Endothelial cell of umbilical vein (primary cell): ENCODE data around the gene INO80C. TPM values are rescaled to one million over a fixed set of nuclear protein-coding genes. Genes with fewer than 3 reads are reported as not detected.

Source experiments
- BruUV-seq: library from RNA; stranded (reverse); fragments of 400-500 nt; replicated peaks from 2 replicates; lab custom pipeline; 2021; lab: Mats Ljungman, UMichigan
- CTCF ChIA-PET: fragments of 300-600, 350-600 bp; sonication (Branson Sonifier 250); formaldehyde crosslinking; loops from one replicate; lab custom pipeline; 2021; ENCODE audit warnings: antibody characterized with exemption, inconsistent platforms; lab: Charles Lee
- POLR2A ChIA-PET: fragments of 300-600, 350-600 bp; sonication (Branson Sonifier 250); formaldehyde crosslinking; loops from one replicate; lab custom pipeline; 2021; ENCODE audit warnings: antibody characterized with exemption, inconsistent platforms; lab: Charles Lee
- DNase-seq: peaks from one replicate; pipeline ENCODE4 v3.0.0-alpha.2; 2011; ENCODE audit warnings: low read depth, low spot score
- FAIRE-seq: peaks from 2 replicates; lab custom pipeline; 2011; peaks lifted over from hg19 to GRCh38; lab: Jason Lieb, UNC
- H2AFZ ChIP-seq: 2 replicates; pipeline ENCODE4 v1.6.0; 2012; ENCODE audit warnings: low read depth, low read length, control low read depth, inconsistent platforms
- H3K27ac ChIP-seq: 2 replicates; pipeline ENCODE4 v1.5.1; 2011; ENCODE audit warnings: low read depth, mild to moderate bottlenecking, control low read depth, low read length, moderate library complexity; ENCODE audit not compliant: insufficient read depth
- H3K27me3 ChIP-seq, 2 experiments: 2 replicates each; pipeline versions ENCODE4 v1.6.0 to v1.6.1; 2011; ENCODE audit warnings: low read length in 2 of 2, mixed read lengths in 1 of 2; ENCODE audit not compliant: control insufficient read depth in 2 of 2, insufficient read depth in 2 of 2
- H3K36me3 ChIP-seq, 2 experiments: 2 replicates in 1 of 2; 3 replicates in 1 of 2; pipeline ENCODE4 v1.5.1; 2011; ENCODE audit warnings: low read length in 2 of 2, mild to moderate bottlenecking in 1 of 2, moderate library complexity in 1 of 2; ENCODE audit not compliant: control insufficient read depth in 2 of 2, insufficient read depth in 2 of 2; ENCODE audit errors: extremely low read depth in 1 of 2
- H3K4me1 ChIP-seq: 3 replicates; pipeline ENCODE4 v1.5.1; 2011; ENCODE audit warnings: mild to moderate bottlenecking, low read length; ENCODE audit not compliant: control insufficient read depth, insufficient read depth; ENCODE audit errors: extremely low read depth
- H3K4me2 ChIP-seq: 2 replicates; pipeline ENCODE4 v1.6.1; 2011; ENCODE audit warnings: low read length, control low read depth, mixed read lengths; ENCODE audit not compliant: insufficient read depth
- H3K4me3 ChIP-seq, 3 experiments: fragments of 200-600 bp in 1 of 3; sonication (generic), shearing (Covaris generic) in 1 of 3; replicated peaks in 1 of 3; 2 replicates each; pipeline ENCODE4 v1.5.1; 2011 to 2016; ENCODE audit warnings: control low read depth in 3 of 3, low read length in 3 of 3, mild to moderate bottlenecking in 2 of 3, inconsistent platforms in 1 of 3, low read depth in 1 of 3, moderate library complexity in 1 of 3; ENCODE audit not compliant: insufficient read depth in 1 of 3
- H3K79me2 ChIP-seq: 2 replicates; pipeline ENCODE4 v1.6.0; 2012; ENCODE audit warnings: low read length, inconsistent platforms; ENCODE audit not compliant: control insufficient read depth, insufficient read depth
- H3K9ac ChIP-seq: replicated peaks from 2 replicates; pipeline ENCODE3; 2011; ENCODE audit warnings: low read length, control low read depth; ENCODE audit not compliant: insufficient read depth; ENCODE audit errors: extremely low read depth
- H3K9me1 ChIP-seq: replicated peaks from 3 replicates; pipeline ENCODE4 v1.6.0; 2011; ENCODE audit warnings: mild to moderate bottlenecking, low read length; ENCODE audit not compliant: control insufficient read depth, insufficient read depth; ENCODE audit errors: extremely low read depth
- H3K9me3 ChIP-seq: replicated peaks from 2 replicates; pipeline ENCODE4 v1.5.1; 2012; ENCODE audit warnings: low read length, inconsistent platforms; ENCODE audit not compliant: control insufficient read depth, insufficient read depth
- H4K20me1 ChIP-seq: replicated peaks from 2 replicates; pipeline ENCODE3; 2011; ENCODE audit warnings: mild to moderate bottlenecking, low read length; ENCODE audit not compliant: control insufficient read depth, insufficient read depth; ENCODE audit errors: extremely low read depth
- EZH2 ChIP-seq: IDR thresholded peaks from 2 replicates; pipeline ENCODE4 v1.6.1; 2012; ENCODE audit warnings: borderline replicate concordance, low read depth, mild to moderate bottlenecking, moderate library complexity, low read length, inconsistent platforms; ENCODE audit not compliant: severe bottlenecking
- FOS ChIP-seq: IDR thresholded peaks from 2 replicates; pipeline ENCODE4 v1.6.1; 2011; ENCODE audit warnings: mild to moderate bottlenecking, low read length, moderate library complexity, borderline replicate concordance; ENCODE audit not compliant: insufficient read depth
- GATA2 ChIP-seq: IDR thresholded peaks from 2 replicates; pipeline ENCODE4 v1.7.0; 2011; ENCODE audit warnings: low read depth, mild to moderate bottlenecking, moderate library complexity, mixed read lengths, low read length; ENCODE audit not compliant: insufficient read length, insufficient read depth
- JUN ChIP-seq: IDR thresholded peaks from 2 replicates; pipeline ENCODE4 v1.6.1; 2011; ENCODE audit warnings: borderline replicate concordance, low read depth; ENCODE audit not compliant: insufficient read length, insufficient read depth
- MYC ChIP-seq: IDR thresholded peaks from one replicate; pipeline ENCODE4 v1.6.1; 2011; ENCODE audit warnings: mild to moderate bottlenecking, low read depth, low read length
- POLR2A ChIP-seq: IDR thresholded peaks from 2 replicates; pipeline ENCODE4 v1.6.1; 2012; ENCODE audit warnings: low read depth, mild to moderate bottlenecking, control low read depth, low read length
- POLR2AphosphoS5 ChIP-seq: IDR thresholded peaks from 2 replicates; pipeline ENCODE4 v1.6.1; 2012; ENCODE audit warnings: low read depth, mild to moderate bottlenecking, control low read depth, low read length, moderate library complexity; ENCODE audit not compliant: insufficient read depth
- dilution Hi-C: fragments of 300-500 bp; cut with MboI; formaldehyde crosslinking; loops from one replicate; pipeline ENCODE4 v1.15.0; 2019; ENCODE audit warnings: low sequenced_read_pairs; ENCODE audit not compliant: extremely low pct_ligation_motif_present
- intact Hi-C: fragments of 100-400 bp; cut with micrococcal nuclease; formaldehyde crosslinking; loops from one replicate; pipeline ENCODE4 v1.10.0; 2022
- polyA plus RNA-seq, 4 experiments: library from polyadenylated mRNA; depleted of rRNA in 3 of 4; stranded (reverse) in 3 of 4; unstranded in 1 of 4; fragments of >200 nt; gene quantifications; 2 replicates each; pipeline versions ENCODE4 v1.2.1 to v1.2.3, GENCODE V29; 2011 to 2012; ENCODE audit warnings: missing spikeins in 1 of 4
- total RNA-seq: library from RNA; stranded (reverse); gene quantifications from 2 replicates; pipeline ENCODE4 v1.2.3, GENCODE V29; 2021
- TF ChIP-seq, protein P1 (sequence below): IDR thresholded peaks from 2 replicates; pipeline ENCODE4 v1.6.1; 2011; ENCODE audit not compliant: insufficient read depth, insufficient read length
- TF ChIP-seq, protein P2 (sequence below), 2 donors: IDR thresholded peaks; 1 replicate in 1 of 2; 2 replicates in 1 of 2; pipeline ENCODE4 v1.5.1; 2011; ENCODE audit warnings: low read length in 2 of 2, mild to moderate bottlenecking in 2 of 2, moderate library complexity in 2 of 2, control low read depth in 1 of 2, inconsistent platforms in 1 of 2, low read depth in 1 of 2; ENCODE audit not compliant: insufficient read depth in 1 of 2; ENCODE audit errors: extremely low read depth in 1 of 2

INO80C gene
- total and polyA plus RNA-seq, 2 donors (not counting 3 experiments of a cell fraction or from before 2014, with no cell fraction given), result 43.4 to 56.0 TPM

- H2AFZ ChIP-seq, result no peak overlapping the region
- no peaks in the 10 kb centered on the region for H3K4me1 ChIP-seq
- dilution Hi-C loops, result no loop called here
- no peaks in the 10 kb centered on the region for H3K36me3 ChIP-seq
- DNase-seq, result no peak
- H3K4me2 ChIP-seq, result no peak overlapping the region
- H3K9me3 ChIP-seq, result no peaks in the 10 kb centered on the region
- intact Hi-C loops, result no loop called here
- H3K27me3 ChIP-seq, result no peaks in the 10 kb centered on the region
- no peaks in the 10 kb centered on the region for H3K9me1 ChIP-seq
- ChIA-PET POLR2A (no interaction called here), CTCF (interaction anchor here (1.2 kb wide), 1 partner anchor 14 kb away, joined by 3 read pairs; no protein-coding TSS in a partner anchor)
- no peak overlapping the region for H3K4me3 ChIP-seq
- no peaks in the 10 kb centered on the region for H4K20me1 ChIP-seq
- H3K27ac ChIP-seq, result no peak overlapping the region
- no peak overlapping the region for H3K9ac ChIP-seq
- no peak for FAIRE-seq
- BruUV-seq, result no TSS peak
- TF ChIP-seq MYC (no peak), POLR2AphosphoS5 (no peak), FOS (no peak), GATA2 (no peak), POLR2A (no peak), EZH2 (no peak), JUN (no peak)
- TF ChIP-seq, protein P1, sequence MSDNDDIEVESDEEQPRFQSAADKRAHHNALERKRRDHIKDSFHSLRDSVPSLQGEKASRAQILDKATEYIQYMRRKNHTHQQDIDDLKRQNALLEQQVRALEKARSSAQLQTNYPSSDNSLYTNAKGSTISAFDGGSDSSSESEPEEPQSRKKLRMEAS, result no peak
- TF ChIP-seq, protein P2, sequence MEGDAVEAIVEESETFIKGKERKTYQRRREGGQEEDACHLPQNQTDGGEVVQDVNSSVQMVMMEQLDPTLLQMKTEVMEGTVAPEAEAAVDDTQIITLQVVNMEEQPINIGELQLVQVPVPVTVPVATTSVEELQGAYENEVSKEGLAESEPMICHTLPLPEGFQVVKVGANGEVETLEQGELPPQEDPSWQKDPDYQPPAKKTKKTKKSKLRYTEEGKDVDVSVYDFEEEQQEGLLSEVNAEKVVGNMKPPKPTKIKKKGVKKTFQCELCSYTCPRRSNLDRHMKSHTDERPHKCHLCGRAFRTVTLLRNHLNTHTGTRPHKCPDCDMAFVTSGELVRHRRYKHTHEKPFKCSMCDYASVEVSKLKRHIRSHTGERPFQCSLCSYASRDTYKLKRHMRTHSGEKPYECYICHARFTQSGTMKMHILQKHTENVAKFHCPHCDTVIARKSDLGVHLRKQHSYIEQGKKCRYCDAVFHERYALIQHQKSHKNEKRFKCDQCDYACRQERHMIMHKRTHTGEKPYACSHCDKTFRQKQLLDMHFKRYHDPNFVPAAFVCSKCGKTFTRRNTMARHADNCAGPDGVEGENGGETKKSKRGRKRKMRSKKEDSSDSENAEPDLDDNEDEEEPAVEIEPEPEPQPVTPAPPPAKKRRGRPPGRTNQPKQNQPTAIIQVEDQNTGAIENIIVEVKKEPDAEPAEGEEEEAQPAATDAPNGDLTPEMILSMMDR (IDR thresholded peaks at IDR 0.05; ENCODE audit: extremely low read depth in 1 of 2, insufficient read depth in 1 of 2, low read depth in 1 of 2, low read length in 2 of 2), result no peak
- no peaks in the 10 kb centered on the region for H3K79me2 ChIP-seq
Observed at GRCh38 chr18:35542356-35542755, 44.6 kb upstream of the INO80C start.
